Right lobe of liver (tissue), 6 donors: ENCODE measurements around the gene ADA. TPM values are rescaled to one million over a fixed set of nuclear protein-coding genes. Genes with fewer than 3 reads are reported as not detected.

Source experiments
- ATAC-seq, 4 donors: fragments of 200-7000 bp; cut with Tn5 transposase; one replicate each; pipeline ENCODE4 v1.9.1; 2020; ENCODE audit warnings: mild to moderate bottlenecking in 4 of 4, moderate library complexity in 4 of 4
- DNase-seq, 3 donors: peaks; one replicate each; pipeline ENCODE4 v3.0.0-alpha.2; 2020
- H3K27ac ChIP-seq, 3 donors: fragments of 200-600 bp; one replicate each; pipeline ENCODE4 v1.8.0; 2022
- H3K27me3 ChIP-seq, 2 donors: fragments of 200-600 bp; one replicate each; pipeline ENCODE4 v1.8.0; 2022
- H3K36me3 ChIP-seq, 4 donors: fragments of 200-600 bp; sonication (generic) in 1 of 4; one replicate each; pipeline versions ENCODE4 v1.5.1 to v1.8.0; 2017 to 2022; ENCODE audit warnings: control low read depth in 1 of 4
- H3K4me1 ChIP-seq, 4 donors: fragments of 200-600 bp; sonication (generic) in 1 of 4; one replicate each; pipeline versions ENCODE4 v1.5.1 to v1.8.0; 2017 to 2022; ENCODE audit warnings: control low read depth in 1 of 4
- H3K4me3 ChIP-seq, 3 donors: fragments of 200-600 bp; one replicate each; pipeline ENCODE4 v1.8.0; 2022
- H3K9me3 ChIP-seq, 4 donors: fragments of 200-600 bp; sonication (generic) in 1 of 4; one replicate each; pipeline versions ENCODE4 v1.5.1 to v1.8.0; 2017 to 2022; ENCODE audit warnings: control low read depth in 1 of 4
- POLR2A ChIP-seq: fragments of 450-650 bp; IDR thresholded peaks from one replicate; pipeline ENCODE4 v1.6.1; 2017; ENCODE audit warnings: antibody characterized with exemption, mild to moderate bottlenecking
- WGBS: methylation state at CpG from one replicate; pipeline ENCODE4 v1.1.6; 2018; ENCODE audit warnings: low coverage, low lambda C conversion rate; ENCODE audit not compliant: insufficient coverage; ENCODE audit errors: missing lambda C conversion rate; 5-methylcytosine and 5-hydroxymethylcytosine counted together
- intact Hi-C, 2 donors: fragments of 100-400 bp; cut with DNase I; formaldehyde crosslinking; loops; one replicate each; pipeline versions ENCODE4 v1.11.2 to v1.14.1; 2022
- total RNA-seq, 6 experiments: library from RNA; depleted of rRNA in 2 of 6; stranded (reverse); fragments of >200 nt in 2 of 6; fragmentation: NEBNext Ultra II Directional in 3 of 6; extraction: Animal tissue kit (Norgen Biotek cat#: 25700) in 3 of 6; gene quantifications; one replicate each; pipeline versions ENCODE4 v1.1.0 to v1.2.4, GENCODE V29; 2016 to 2023
- TF ChIP-seq, protein P1 (sequence below), 4 donors: fragments of 200-600 bp in 3 of 4; fragments of 450-650 bp in 1 of 4; IDR thresholded peaks; one replicate each; pipeline versions ENCODE4 v1.5.1 to v1.8.0; 2016 to 2022; ENCODE audit warnings: antibody characterized with exemption in 4 of 4, mild to moderate bottlenecking in 2 of 4
- donor health status: DM: no; HTN: yes; CAD: no.
- donor health status: DM: no; HTN: no; CAD: no.
- donor health status: DM: no; HTN: no; CAD: no.
- donor health status: DM: no; HTN: yes; CAD: no.
- donor health status: DM: no; HTN: yes; CAD: no.

The ADA gene
- total RNA-seq, 6 experiments from 2014 or later, result 2.2 to 8.6 (median 3.7) TPM

DNA sequence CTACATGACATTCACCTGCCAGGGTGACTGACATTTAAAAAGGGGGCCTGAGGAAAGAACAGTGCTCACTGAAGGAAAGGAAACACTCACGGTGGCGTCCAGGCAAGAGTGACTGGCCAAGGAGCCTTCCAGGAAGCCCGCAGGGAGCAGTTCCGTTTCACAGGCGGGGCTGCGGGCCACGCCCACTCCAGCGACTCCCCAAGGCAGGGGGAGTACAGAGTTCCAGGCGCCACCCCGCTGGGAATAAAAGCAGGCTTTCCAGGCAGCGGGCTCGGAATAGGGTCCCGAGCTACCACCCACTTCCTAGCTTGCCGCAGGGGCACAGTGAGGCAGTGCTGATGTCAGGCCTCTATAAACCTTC, 34.9 kb downstream of the ADA start:
- H3K9me3 ChIP-seq, result no peaks in the 10 kb centered on the region
- H3K27ac ChIP-seq, result no peak overlapping the region
- no peaks in the 10 kb centered on the region for H3K27me3 ChIP-seq
- H3K4me1 ChIP-seq, result no peaks in the 10 kb centered on the region
- H3K4me3 ChIP-seq, result no peak overlapping the region
- no peak for TF ChIP-seq POLR2A
- TF ChIP-seq, protein P1, sequence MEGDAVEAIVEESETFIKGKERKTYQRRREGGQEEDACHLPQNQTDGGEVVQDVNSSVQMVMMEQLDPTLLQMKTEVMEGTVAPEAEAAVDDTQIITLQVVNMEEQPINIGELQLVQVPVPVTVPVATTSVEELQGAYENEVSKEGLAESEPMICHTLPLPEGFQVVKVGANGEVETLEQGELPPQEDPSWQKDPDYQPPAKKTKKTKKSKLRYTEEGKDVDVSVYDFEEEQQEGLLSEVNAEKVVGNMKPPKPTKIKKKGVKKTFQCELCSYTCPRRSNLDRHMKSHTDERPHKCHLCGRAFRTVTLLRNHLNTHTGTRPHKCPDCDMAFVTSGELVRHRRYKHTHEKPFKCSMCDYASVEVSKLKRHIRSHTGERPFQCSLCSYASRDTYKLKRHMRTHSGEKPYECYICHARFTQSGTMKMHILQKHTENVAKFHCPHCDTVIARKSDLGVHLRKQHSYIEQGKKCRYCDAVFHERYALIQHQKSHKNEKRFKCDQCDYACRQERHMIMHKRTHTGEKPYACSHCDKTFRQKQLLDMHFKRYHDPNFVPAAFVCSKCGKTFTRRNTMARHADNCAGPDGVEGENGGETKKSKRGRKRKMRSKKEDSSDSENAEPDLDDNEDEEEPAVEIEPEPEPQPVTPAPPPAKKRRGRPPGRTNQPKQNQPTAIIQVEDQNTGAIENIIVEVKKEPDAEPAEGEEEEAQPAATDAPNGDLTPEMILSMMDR (IDR thresholded peaks at IDR 0.05), result no peak
- DNase-seq (peak in 1 of 3 donors; percentile 38), ATAC-seq (peak; percentile 21 to 49 (median 31))
- 83% methylated on average over 2 of the region's 14 CpGs for WGBS
- intact Hi-C loops, result loop anchor here in 1 of 2 donors (10.0 kb wide), 1 partner anchor 232 kb away; no protein-coding TSS in a partner anchor
- peaks cover 0 to 6% (median under 1%) of the 10 kb centered on the region in 4 donors for H3K36me3 ChIP-seq

DNA sequence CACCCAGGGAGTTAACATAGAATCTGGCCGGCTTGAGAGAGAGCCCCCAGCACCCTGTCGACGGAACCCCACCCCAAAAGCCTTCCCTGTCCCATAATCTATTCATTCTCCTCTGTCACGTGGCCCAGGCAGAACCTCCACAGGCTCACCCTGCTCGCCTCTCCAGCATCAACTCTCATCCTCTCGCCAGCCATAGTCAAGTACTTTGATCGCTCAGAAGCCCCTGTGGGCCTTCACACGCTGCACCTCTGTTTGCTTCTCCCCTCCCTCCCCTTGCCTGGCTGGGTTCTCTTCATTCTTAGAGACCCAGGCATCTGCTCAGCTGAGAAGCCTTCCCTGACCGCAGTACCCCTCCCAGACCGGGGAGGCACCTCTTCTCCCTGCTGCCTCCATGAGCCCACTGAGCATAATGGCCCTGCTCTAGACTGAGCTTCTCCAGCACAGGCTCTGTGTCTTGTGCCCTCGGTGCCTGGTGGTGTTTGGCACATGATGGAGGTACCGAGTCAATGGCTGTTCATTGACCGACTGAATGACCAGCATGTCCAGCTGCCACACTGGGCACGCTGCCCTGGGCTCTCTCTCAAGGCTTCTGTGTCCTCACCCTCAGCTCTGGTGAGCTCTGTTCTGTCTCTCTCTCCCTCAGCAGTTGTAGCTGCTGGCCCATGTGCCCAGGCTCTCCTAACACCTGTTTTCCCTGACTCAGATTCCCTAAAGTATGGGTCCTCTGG, 35.5 kb downstream of the ADA start:
- whole genome bisulfite sequencing, result 89% methylated on average over 9 of the region's 14 CpGs
- H3K27me3 ChIP-seq, result no peaks in the 10 kb centered on the region
- peaks cover 0 to 5% (median 0%) of the 10 kb centered on the region in 4 donors for H3K4me1 ChIP-seq
- TF ChIP-seq POLR2A, result no peak
- TF ChIP-seq, protein P1 (IDR thresholded peaks at IDR 0.05), result no peak
- DNase-seq (no peak), ATAC-seq (no peak)
- H3K4me3 ChIP-seq, result no peak overlapping the region
- no peaks in the 10 kb centered on the region for H3K9me3 ChIP-seq
- H3K27ac ChIP-seq, result no peak overlapping the region
- intact Hi-C loops, result loop anchor here in 1 of 2 donors (10.0 kb wide), 1 partner anchor 231 kb away; no protein-coding TSS in a partner anchor
- peaks cover 0 to 6% (median under 1%) of the 10 kb centered on the region in 4 donors for H3K36me3 ChIP-seq

DNA sequence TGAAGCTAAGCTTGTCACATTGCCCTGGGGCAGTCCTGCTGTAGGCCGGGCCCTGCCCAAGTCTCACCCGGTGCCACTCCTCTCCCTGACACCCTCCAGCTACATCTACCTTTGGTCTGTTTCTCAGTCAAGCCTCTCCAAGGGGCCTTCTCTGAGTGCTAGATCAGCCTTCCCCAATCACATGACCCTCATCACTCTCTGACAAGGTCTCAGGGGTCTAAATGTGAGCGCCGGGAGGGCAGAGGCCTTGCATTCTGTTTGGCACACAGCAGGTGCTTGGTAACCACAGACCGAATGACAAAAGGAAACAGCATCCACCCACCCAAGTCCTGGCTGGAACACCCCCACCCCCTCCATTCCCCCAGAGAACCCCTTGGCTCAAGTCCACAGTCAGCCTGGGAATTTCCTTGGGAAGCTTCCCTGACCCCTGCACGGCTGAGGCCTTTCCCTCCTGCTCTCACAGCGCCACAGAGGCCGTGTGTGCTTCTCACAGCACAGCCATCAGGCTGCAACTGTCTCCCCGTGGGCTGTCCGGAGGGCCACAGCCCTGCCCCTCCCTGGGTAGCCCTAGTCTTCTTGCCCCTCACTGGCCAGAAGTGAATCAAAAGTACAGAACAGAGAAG, 36.2 kb downstream of the ADA start:
- DNase-seq (no peak), ATAC-seq (peak; percentile 15 to 35 (median 20))
- WGBS, result 78% methylated on average over 7 of the region's 10 CpGs
- no peak overlapping the region for H3K4me3 ChIP-seq
- intact Hi-C loops, result loop anchor here in 1 of 2 donors (10.0 kb wide), 1 partner anchor 230 kb away; no protein-coding TSS in a partner anchor
- no peak overlapping the region for H3K27ac ChIP-seq
- TF ChIP-seq, protein P1 (IDR thresholded peaks at IDR 0.05), result no peak
- no peak for TF ChIP-seq POLR2A
- no peaks in the 10 kb centered on the region for H3K9me3 ChIP-seq
- H3K36me3 ChIP-seq, result peaks cover 0 to 5% (median 0%) of the 10 kb centered on the region in 4 donors
- H3K4me1 ChIP-seq, result peaks cover 0 to 11% (median 0%) of the 10 kb centered on the region in 4 donors
- H3K27me3 ChIP-seq, result no peaks in the 10 kb centered on the region

DNA sequence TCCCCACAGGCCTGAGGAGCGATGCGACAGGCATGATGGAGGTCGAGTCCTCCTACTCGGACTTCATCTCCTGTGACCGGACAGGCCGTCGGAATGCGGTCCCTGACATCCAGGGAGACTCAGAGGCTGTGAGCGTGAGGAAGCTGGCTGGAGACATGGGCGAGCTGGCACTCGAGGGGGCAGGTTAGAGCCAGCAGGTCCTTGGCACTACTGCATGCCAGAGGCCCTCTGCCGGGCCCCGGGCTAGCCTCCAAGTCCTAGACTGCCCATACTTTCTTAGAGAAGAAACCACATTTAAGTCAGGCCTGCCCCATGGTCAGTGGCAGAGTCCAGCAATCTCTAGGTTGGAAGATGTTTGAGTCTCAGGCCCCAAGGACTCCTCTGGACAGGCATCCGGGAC, 37.0 kb downstream of the ADA start:
- Histone ChIP-seq H3K36me3 (no peaks in the 10 kb centered on the region), H3K27ac (no peak overlapping the region), H3K9me3 (no peaks in the 10 kb centered on the region), H3K4me1 (peaks cover 0 to 16% (median 1%) of the 10 kb centered on the region in 4 donors), H3K4me3 (no peak overlapping the region), H3K27me3 (no peaks in the 10 kb centered on the region)
- 88% methylated on average over 3 of the region's 14 CpGs for WGBS
- ATAC-seq, result no peak
- intact Hi-C loops, result loop anchor here in 1 of 2 donors (10.0 kb wide), 1 partner anchor 230 kb away; no protein-coding TSS in a partner anchor
- no peak for TF ChIP-seq POLR2A
- TF ChIP-seq, protein P1 (IDR thresholded peaks at IDR 0.05), result no peak
- DNase-seq, result no peak
